Measurements from ENCODE around the gene LIN7A.
"Not testable (repeated sequence)": the region's sequence is repeated elsewhere in the genome, so short reads cannot be mapped to it uniquely, and the experiment has no call there.

LIN7A gene

GRCh38 chr12:80920006-80920405, 17.7 kb downstream of the LIN7A start:
- DNase-seq (ENCODE audit: low spot score): no peak

DNA sequence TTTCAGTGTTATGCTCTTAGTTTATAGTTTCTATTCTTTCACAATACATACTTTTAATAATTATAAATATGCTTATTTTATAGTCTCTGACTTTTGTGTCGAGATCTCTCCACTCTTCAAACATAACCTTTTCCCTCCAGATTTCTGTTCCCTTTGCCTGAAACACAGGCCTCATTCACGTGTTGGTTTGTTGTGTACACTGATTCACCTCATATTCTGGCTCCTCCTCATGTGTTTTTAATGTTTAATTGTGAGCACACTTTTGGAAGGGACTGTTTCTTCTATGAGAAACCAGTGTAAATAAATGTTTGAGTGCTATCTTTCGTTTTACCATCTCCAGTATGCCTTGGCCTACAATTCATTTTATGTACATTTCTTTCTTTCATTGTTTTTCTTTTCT, 20.1 kb downstream of the LIN7A start:
- DNase-seq (ENCODE audit: low spot score): no peak

DNA sequence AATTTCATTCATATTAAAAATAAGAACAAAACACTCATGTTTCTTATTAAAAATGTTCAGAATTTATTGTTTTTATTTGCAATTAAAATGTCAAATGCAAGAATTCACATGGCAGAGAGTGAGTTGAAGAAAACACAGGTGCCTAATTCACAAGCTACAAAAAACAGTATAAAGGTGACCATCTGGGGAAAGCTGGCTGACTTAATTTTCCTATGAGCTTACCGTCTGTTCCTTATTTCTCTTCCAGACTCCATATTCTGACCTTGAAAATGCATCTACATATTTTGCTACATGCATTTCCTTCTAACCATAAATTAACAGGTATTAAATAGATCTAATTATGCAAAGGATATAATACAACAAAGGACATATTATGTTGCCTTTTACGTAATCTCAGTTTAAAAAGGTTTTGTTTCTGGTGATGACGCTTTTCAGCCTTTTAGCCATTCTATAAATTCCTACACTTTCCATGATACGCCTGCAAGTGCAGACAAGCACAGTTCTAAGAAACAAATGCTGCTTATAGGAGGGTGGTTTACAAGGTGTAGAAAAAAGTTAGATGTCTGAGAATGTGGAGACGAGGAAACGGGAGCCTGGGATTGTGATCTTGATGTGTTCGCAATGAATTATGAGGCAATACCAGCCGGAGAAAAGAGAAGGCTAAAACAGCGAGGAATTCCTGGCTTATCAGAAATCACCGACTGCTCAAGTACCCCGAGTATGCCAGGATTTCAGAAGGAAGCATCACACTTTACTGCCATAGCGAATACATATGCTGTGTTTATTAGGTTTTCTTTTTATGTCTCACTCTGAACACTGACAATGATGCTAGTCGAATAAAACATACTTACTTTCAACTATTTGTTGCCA, 24.6 kb downstream of the LIN7A start:
- no peak for DNase-seq (ENCODE audit: low spot score)

DNA sequence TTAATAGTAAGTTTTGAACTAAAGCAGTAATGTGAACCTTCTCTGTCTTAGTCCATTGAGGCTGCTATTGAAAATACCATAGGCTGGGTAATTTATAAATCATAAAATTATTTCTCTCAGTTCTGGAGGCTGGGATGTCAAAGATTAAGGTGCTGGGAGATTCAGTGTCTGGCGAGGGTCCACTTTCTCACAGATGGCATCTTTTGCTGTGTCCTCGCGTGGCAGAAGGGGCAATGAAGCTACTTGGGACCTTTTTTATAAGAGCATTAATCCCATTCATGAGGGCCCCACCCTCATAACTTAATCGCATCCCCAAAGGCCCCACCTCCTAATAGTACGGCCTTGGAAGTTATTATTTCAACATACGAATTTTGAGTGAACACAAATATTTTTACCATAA, 28.4 kb downstream of the LIN7A start:
- no peak for DNase-seq (ENCODE audit: low spot score)

DNA sequence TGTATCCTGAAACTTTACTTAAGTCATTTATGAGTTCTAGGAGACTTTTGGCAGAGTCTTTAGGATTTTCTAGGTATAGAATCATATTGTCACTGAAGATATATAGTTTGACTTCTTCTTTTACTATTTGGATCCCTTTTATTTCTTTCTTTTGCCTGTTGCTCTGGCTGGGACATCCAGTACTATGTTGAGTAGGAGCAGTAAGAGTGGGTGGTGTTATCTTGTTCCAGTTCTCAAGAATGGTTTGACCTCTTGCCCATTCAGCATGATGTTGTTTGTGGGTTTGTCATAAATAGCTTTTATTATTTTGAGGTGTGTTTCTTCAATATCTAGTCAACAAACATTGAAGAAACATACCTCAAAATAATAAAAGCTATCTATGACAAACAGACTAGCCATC, 35.0 kb downstream of the LIN7A start:
- no peak for DNase-seq (ENCODE audit: low spot score)

DNA sequence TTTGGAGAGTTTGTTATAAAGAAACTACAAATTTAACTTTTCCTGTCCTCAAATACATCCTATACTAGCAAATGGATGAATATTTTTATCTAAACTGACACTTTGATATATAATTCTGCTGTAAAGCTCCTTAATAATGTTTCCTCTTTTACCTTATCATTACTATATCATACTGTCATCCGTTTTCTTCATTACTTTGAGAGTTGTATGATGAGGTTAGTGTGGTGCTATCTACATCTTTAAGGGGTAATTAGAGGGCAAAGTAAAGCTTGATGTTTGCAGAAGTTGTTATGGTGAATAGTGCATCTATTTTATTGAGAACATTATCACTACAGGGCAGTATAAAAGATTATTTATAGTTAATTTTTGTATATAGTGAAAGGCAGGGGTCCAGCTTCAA, 36.1 kb downstream of the LIN7A start:
- no peak for DNase-seq (ENCODE audit: low spot score)

DNA sequence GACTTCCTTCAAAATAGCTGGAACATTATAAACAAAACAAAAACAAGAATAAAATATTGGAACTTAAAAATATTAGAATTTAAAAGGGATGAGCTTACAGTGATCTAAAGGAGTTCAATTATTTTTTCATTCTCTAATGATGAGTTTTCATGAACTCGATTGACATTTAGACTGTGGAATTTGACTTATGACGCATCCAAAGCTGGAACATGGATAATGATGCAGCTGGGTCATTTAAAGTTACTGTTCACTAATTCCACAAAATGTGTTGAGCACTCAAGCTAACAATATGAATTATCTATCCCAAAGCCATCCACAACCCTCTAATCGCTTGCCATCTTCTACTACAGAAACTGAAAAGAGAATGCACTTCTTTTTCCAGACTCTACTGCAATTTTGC, 42.5 kb downstream of the LIN7A start:
- no peak for DNase-seq (ENCODE audit: low spot score)

- no peak for DNase-seq (ENCODE audit: low spot score)
Measured at GRCh38 chr12:80894179-80894578, 43.6 kb downstream of the LIN7A start.

DNA sequence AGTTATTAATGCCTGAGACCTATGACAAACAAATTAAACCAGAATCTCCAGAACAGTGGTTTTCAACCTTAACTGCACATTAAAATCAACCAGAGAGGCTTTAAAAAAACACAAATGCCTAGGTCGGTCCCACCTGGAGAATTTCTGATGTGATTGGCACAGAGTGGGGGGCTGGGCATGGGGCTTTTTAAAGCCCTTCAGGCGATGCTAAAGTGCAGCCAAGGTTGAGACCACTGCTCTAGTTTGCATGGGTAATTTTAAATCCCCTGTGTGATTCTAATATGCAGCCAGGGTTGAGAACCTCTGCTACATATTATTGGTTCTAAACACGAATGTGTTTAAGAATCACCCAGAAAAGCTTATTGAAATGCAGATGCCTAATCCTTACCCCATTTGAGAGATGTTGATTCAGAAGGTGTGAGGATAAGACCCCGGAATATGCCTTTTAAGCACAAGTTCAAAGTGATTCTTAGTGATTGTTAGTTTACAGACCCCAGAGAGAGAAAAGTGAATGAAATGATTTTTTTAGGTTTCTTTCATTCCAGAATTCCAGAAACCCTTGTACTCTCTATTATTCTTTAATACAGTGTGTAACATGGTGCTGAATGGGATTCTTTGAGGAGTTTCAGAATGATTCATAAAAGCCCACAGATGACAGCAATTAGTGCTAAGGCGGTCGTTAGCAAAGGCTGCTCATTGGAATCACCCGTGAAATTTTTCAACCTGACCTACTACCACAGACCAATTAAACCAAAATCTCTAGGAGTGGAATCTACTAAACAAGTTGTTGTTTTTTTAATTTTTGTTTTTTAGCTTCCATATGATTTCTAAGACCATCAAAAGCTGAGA, 44.9 kb downstream of the LIN7A start:
- no peak for DNase-seq (ENCODE audit: low spot score)

- DNase-seq (ENCODE audit: low spot score): no peak
Measured at GRCh38 chr12:80884651-80885050, 53.1 kb downstream of the LIN7A start.

DNA sequence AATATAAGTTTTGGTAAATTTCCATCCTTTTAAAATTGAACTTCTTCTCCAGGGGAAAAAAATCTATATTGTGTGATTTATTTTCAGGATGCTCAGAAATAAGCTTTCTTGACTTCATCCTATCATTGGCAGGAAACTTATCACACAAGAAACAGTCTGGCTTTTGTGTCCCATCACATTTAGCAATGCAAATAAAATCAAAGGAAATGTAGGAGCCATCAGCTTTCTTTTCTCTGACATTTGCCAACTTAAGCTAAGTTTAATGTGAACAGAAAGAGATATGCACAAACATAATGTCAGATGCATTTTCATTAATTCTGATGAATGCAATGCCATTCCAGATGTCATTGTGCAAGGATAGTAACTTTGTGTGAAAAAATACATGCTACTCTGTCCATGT, 56.6 kb downstream of the LIN7A start:
- no peak for DNase-seq (ENCODE audit: low spot score)

- DNase-seq (ENCODE audit: low spot score): not testable (repeated sequence)
Measured at GRCh38 chr12:80878452-80878851, 59.3 kb downstream of the LIN7A start.

DNA sequence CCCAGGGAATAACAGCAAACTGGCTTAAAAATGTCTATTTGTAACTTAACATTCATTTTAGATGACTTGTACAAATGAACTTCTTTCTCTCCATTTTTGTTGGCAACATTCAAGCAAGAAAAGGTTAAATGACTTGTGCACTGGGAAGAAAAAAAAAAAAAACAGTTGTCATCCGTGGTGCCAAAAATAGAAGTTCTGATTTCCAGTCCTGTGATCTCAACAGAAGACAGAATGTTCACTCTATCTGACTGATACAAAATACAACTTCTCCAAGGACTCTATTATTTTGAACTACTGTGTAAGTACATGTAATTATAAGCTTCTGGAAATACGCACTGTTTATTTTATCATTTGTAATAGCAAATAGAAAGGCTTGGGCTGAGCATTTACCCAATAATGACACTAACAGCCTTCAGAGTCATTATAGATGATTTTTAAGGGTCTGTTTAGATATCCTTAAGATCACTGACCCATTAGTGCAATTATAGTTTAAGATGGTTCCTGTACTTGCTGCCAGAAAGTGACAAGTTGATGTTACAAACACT, 59.9 kb downstream of the LIN7A start:
- no peak for DNase-seq (ENCODE audit: low spot score)

- DNase-seq (ENCODE audit: low spot score): no peak
Measured at GRCh38 chr12:80872053-80872452, 65.7 kb downstream of the LIN7A start.

DNA sequence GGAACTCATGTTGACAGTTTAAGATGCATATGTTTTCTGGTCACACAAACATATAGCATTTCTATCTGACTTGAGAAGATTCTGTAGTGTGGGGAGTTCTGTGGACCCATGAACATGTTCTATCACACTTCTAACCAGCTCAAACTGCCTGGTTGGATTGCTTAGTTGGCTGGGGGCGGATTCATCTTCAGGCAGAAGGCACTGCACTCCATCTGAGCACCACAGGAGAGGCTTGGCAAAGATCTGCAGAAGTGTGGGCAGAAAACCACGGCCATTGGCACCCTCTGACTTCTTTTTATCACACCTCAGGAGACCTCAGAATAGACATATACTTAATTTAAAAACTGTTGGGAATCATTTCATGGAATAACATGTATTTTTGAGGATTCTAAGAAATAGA, 68.5 kb downstream of the LIN7A start:
- no peak for DNase-seq (ENCODE audit: low spot score)

DNA sequence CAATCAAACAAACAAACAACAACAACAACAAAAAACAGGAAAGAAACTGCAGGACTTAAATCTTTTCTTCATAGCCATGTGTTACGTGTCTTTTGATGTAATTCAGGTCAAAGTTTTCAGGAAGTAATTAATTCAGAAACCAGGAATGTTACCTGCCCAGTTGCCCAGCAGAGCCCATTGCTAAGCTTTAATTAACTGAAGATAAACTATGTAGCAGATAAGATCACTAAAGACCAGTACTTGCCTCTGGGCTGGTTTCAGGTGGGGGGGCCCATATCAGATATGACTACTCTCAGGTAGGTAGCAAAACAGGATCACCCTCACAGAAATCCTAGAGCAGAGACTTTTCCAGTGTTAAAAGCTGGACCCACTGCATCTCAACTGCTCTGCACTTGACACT, 69.2 kb downstream of the LIN7A start:
- no peak for DNase-seq (ENCODE audit: low spot score)

GRCh38 chr12:80867941-80868340, 69.8 kb downstream of the LIN7A start:
- DNase-seq (ENCODE audit: low spot score): no peak

DNA sequence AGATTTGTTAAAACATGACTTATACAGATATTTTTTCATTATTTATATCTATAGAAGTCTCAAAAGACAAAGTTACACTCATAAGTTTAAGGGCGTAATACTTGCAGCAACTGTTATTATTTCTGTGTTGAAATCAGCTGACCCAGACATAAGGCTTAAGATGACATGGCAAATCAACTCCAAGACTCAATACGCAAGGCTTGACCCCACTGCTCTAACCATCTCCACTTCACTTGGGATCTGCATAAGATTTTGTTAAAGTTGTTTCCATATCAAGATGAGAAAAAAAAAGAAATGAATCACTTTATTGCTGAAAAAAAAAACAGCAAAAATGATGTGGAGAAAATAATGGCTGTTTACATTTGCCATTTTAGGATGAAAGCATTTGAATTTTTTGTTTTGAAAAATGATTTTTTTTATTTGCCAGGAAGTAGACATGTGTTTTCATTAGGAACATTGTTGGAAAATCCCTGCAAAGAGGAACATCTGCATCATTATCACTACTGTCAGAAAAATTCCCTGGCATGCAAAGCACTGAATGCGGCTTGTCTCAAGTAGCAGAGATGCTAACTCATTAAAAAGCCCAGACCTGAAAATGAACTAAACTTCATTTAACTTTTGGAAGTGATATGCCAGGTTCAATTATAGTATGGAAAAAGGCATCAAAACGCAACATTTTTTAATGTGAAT, 73.5 kb downstream of the LIN7A start:
- no peak for DNase-seq (ENCODE audit: low spot score)

GRCh38 chr12:80862531-80862930, 75.2 kb downstream of the LIN7A start:
- no peak for DNase-seq (ENCODE audit: low spot score)

DNA sequence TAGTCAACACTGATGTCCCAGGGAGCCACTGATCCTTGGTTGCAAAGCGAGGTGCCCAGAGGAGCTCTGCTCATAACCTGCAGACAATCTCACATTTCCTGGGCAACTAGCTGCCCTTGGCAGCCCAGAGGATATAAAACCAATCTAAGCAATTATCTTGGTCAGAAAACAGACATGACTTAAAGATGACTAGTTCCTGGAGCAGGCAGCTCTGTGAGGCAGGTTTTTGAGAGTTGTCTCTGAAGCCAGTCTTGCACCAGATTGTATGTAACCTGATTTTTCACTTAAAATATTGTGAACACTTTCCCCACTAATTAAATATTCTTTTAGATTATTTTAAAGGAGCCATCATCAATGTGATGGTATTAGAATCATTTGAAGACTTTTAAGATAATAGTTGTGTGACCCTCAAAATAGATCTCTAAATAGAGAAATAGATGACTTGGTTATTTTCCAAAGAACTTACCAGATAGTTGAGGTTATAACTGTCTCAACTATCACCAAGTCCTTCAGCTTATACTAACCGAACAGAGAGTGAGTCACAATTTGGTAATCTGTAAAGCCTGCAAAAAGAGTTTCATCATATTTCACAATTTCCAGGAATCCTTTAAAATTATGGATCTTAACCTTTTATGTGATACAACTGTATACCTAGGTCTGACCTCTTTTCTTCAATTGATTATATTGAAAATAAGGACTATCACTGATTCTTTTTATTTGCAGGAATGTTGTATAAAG, 75.9 kb downstream of the LIN7A start:
- DNase-seq (ENCODE audit: low spot score): peak; percentile 13

- no peak for DNase-seq (ENCODE audit: low spot score)
Measured at GRCh38 chr12:80860928-80861327, 76.8 kb downstream of the LIN7A start.

DNA sequence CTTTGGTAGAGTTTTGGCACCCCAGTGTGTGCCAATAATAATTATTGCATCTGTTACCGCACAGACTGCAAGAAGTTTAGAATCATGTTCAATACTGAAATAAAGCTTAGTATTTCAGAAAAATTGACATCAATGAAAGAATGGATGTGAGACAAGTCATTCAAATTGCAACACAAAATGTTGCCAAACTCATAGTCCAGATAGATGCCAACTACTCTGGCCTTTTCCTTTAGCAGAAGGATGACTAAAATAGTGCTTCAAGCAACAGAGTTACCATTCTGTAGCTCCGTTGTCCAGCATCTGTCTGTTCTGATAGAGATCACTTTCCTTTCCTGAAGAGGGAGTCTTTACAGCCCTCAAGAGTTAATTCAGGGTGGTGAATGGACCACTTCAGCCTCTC, 77.5 kb downstream of the LIN7A start:
- DNase-seq (ENCODE audit: low spot score): no peak

Data from AG08396 (cell line).